A673 (cell line): ENCODE data around the gene LGALS3BP.

Experiments used
- CTCF ChIP-seq: fragments of 300-800, 200-600 bp; sonication (generic); conservative IDR thresholded peaks from 2 replicates; pipeline ENCODE4 v1.5.1; 2017; ENCODE audit warnings: low read depth, mild to moderate bottlenecking, antibody characterized with exemption, low read length, moderate library complexity, mixed read lengths
- EZH2 ChIP-seq: fragments of 200-600 bp; sonication (generic); IDR thresholded peaks from 2 replicates; pipeline ENCODE4 v1.6.1; 2017; ENCODE audit warnings: borderline replicate concordance, low read depth, mild to moderate bottlenecking, mixed read lengths, antibody characterized with exemption, low read length; ENCODE audit not compliant: poor library complexity, severe bottlenecking

GRCh38 chr17:78979780-78980623 lies at the start of gene LGALS3BP:
- no peak for TF ChIP-seq EZH2
- no peak for TF ChIP-seq CTCF
